NOMO-1 treated with DMSO at 0.1 percent for 48 hours (cell line): Measurements from ENCODE around the gene PFKFB4.
"Not testable (repeated sequence)": the region's sequence is repeated elsewhere in the genome, so short reads cannot be mapped to it uniquely, and the experiment has no call there.

Experiments used
- DNase-seq: peaks from one replicate; lab custom pipeline; 2025; ENCODE audit not compliant: unreplicated experiment; lab: John Stamatoyannopoulos, UW

PFKFB4 gene

DNA sequence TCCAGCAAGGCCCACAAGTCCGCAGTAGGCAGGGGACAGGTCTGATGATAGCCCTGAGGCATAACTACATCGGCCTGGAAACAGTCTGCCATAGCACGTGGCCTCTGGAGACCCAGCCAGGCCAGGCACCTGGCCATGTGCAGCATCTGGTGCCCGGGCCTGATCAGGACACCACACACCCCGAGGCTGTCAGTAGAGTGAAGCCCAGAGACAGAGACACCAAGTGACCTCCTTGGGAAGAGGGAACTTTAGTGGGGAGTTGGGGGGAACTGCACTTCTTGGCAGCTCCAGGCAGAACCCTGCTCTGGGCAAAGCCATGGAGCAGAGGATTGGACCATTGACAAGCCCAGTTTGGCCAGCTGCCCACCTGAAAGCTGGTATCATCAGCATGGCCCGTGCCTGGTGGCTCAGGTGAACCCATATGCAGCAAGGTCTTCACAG lies 53.9 kb downstream of the PFKFB4 start:
- no peak for DNase-seq

DNA sequence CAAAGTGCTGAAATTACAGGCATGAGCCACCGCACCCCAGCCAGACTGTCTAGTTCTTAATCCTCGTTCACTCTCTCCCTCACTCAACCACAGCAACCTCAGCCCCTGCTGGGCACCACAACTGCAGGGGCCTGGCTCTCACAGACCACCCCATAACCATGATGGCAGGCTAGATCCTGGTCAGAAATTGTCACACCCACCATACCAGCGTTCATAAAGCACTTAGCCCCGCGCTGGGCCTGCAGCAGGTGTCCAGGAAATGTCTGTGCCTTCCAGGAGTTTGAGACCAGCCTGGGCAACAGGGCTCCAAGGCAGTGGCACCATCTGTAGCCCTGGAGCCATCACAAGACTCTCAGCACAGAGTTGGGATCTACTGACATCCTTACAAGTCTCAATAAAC lies 54.5 kb downstream of the PFKFB4 start:
- DNase-seq = no peak

DNA sequence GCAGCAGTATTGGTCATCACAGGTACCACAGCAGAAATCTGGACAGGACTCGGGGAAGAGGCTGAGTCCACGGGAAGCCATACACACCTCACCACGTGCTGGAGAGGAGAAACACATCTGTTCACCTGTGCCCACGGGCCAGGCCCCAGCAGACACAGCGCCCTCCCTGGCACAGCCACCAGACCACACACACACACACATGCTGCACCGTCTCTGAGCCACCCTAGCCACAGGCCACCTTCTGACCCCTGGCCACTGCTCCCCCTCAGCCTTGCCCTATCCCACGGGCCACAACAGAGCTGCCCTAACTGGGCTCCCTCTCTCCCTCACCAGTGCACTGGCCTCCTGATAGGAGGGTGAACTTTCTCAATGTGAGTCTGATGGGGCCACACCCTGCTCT lies 55.4 kb downstream of the PFKFB4 start:
- DNase-seq = no peak

DNA sequence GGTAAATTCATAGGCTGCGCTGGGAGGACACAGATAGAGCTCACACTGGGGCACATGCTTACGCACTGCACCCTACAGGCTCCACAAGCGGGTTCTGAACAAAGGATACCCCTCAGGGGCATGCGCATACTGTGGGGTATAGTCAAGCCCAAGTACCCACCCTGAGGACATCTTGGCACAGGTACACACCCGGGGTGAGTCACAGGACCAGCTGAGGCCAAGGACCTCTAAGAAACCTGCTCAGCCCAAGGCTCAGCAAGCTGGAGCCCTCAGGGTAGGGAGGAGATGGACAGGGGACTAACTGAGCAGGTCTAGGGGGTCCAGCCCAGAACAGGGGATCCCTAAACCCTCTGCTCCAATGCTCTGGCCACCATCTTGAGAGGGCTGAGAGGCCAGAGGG lies 55.9 kb downstream of the PFKFB4 start:
- no peak for DNase-seq

DNA sequence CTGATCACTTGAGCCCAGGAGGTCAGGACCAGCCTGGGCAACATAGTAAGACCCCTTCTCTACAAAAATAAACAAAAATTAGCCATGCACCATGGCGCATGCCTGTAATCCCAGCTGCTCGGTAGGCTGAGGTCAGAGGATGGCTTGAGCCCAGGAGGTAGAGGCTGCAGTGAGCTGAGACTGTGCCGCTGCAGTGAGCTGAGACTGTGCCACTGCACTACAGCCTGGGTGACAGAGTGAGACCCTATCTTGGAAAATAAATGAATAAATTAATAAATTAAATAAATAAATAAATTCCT lies 63.5 kb downstream of the PFKFB4 start:
- no peak for DNase-seq

DNA sequence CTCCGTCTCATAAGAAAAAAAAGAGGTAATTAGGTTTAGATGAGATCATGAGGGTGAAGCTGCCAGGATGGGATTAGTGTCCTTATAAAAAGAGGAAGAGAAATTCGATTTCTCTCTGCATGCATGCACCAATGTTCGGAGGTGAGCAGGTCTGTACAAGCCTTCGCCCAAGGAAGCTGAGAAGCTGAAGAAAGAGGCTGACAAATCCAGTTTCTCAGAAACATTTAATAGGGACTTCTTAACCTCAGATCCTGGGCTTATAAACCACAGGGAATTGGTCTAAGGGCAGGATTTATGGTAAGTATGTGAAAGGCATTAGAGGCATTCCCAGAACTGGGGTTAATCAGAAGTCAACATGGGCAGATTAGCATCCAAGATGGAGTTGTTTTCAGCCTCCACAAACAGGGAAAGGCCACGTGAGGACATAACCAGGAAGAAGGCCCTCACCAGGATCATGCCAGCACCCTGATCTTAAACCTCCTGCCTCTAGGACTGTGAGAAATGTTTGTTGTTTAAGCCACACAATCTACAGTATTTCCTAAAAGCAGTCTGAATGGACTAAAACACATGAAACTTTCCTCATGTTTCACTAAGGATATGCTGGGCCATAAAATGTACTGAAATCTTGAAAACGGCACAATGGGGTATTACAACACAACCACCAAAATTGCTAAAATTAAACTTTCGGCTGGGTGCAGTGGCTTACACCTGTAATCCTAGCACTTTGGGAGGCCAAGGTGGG lies 64.0 kb downstream of the PFKFB4 start:
- DNase-seq = peak; percentile 96

DNA sequence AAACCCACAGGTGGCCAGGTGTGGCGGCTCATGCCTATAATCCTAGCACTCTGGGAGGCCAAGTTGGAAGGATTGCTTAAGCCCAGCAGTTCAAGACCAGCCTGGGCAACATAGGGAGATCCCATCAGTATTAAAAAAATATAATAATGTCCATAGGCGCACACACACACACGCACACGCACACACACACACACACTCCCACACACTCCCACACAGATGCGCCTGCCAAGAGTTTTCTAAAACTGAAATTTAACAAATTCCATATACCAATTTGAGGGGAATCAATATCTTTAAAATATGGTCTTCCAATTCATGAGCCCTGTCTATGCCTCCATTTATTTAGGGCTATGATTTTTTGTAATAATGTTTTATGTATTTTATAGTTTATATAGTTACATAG lies 69.7 kb downstream of the PFKFB4 start:
- no peak for DNase-seq

DNA sequence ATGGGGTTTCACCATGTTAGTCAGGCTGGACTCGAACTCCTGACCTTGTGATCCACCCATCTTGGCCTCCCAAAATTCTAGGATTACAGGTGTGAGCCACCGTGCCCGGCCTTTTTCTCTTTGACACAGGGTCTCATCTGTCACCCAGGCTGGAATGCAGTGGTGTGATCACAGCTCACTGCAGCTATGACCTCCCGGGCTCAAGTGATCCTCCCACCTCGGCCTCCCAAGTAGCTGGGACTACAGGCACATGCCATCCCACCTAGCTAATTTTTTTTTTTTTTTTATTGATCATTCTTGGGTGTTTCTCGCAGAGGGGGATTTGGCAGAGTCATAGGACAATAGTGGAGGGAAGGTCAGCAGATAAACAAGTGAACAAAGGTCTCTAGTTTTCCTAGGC lies 73.8 kb downstream of the PFKFB4 start:
- DNase-seq = not testable (repeated sequence)

DNA sequence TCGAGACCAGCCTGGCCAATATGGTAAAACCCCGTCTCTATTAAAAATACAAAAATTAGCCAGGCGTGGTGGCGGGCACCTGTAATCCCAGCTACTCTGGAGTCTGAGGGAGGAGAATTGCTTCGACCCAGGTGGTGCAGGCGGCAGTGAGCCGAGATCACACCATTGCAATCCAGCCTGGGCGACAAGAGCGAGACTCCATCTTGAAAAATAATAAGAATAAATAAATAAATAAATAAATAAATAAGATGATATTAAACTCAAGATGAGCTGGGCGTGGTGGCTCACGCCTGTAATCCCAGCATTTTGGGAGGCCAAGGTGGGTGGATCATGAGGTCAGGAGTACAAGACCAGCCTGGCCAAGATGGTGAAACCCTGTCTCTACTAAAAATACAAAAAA lies 75.7 kb downstream of the PFKFB4 start:
- not testable (repeated sequence) for DNase-seq

DNA sequence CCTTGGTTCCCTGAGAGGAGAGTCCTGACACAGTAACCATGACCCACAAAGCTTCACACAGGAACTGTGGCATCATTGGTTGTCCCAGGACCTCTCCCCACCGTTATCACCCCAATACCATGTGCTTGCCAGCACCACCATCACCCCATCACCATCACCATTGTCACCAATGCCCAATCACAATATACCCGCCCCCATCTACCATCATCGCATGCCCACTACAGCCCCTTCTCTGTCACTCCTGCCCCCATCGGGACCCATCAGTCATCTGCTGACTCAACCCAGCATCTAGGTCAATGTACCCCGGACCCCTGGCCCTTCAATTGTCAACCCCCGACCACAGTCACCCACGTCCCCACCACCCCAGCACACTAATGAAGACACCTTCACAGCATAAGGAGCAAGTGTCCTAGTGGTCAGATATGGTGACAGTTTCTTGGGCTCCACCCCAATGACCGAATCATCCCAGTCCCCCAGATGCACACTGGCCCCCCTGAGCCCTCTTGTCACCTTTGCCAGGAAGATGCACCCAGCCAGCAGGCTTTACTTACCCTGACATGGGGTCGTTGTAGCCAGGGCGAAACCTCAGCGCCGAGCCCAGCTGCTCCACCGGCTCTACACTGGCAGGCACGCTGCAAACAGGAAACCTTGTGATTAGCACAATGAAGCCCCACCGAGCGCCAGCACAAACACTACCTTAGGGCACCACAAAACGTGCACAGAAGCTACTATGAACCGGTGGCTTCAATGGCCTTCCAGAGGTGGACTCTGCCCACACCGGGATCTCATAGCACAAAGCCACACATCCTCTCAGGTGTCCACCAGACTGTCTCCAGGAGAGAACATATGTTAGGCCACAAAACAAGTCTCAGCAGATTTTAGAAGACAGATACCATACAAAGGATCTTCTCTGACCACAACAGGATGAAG lies 77.7 kb downstream of the PFKFB4 start:
- DNase-seq = peak; percentile 56

DNA sequence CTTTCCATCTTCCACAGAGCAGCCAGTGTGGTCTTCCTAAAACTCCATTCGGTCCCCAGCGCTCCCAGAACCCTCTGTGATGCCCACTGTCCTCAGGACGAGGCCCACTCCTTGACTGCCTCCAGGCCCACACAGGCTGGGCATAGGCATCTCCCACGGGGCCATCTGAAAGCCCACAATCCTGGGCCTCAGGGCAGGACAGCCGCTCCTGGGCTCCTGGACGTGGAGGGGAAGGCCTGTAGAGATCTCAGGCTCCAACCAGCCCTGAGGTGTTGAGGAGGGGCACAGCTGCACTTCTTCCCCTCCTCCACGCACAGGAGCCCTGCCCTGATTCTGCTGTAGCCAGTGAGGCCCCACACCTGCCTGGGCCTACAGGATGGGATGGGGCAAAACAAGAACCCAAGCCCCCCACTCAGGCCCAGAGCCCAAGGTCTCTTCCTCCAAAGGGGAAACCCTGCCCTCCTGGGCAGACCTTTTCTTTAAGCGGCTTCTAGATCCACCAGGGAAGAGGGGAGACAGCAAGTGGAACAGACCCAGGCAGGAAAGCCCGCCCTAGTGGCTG lies 78.6 kb downstream of the PFKFB4 start:
- DNase-seq = no peak

DNA sequence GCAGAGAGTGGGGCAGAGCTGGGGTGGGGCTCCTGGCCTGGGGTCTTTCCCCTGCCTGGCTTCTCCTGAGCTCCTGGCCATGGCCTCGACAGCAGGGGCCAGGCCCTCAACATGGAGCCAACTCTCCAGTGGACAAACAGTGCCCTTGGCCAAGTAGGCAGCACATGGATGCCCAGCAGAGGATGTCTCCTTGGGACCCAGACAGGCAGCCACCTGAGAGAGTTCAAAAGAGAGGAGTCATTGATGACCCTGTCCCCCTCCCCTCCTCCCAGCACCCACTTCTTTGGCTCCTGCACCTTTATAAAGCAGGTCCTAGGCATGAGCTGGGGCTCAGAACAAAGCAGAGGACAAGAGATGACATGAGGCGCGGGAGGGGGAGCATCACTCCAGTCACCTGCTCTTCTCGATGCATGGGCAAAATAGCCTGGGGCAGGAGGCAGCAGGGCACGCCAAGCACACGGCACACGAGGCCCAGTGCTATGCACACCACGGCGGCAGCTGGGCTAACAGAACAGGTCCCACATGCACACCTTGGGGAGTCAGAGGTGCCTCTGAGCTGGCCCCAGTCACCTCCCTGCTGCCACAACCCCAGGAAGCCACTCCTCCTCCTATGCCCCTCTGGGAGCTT lies 80.1 kb downstream of the PFKFB4 start:
- no peak for DNase-seq

DNA sequence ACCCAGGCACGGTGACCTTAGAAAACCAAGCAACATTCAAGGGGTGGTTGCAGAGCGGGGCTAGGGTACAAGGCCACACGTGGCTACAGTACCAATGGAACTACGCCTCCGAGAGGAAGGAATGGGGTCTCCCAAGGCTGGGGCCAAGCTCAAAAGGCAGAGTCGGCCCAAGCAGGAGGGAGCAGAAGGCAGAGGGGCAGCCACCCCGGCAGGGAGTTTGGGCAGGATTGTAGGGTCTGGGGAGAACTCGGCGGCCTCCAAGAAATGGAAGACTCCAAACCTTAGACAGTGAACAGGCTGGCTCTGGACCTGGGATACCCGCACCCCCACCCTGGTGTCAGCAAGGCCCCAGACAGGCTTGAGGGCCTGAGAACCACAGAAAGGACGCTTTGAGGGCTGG lies 81.4 kb downstream of the PFKFB4 start:
- no peak for DNase-seq

DNA sequence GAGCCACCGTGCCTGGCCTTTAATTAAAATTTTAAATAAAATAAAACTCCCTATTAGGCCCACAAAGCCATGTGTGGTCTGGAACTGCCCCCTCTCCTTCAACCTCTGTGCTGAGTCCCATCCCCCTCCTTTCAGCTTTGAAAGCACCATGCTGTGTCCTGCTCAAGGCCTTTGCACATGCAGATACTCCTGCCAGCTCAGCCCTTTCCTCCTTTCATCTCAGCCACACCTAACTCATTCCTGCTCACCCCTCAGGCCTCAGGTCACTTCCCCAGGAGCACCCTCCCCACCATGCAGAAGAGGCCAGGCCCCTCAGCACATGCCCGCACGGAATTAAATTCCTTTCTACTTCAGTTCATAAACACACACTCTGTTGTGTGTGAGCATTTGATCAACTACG lies 82.0 kb downstream of the PFKFB4 start:
- DNase-seq = no peak

DNA sequence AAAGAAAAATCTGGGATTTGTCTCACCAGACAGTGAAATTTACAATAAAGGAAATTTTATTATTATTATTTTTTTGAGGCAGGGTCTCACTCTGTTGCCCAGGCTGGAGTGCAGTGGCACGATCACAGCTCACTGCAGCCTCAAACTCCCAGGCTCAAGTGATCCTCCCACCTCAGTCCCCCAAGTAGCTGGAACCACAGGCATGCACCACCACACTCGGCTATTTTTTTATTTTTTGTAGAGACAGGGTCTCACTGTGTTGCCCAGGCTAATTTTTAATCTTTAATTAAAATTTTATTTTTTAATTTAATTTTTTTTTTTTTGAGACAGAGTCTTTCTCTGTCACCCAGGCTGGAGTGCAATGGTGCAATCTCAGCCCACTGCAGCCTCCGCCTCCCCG lies 82.6 kb downstream of the PFKFB4 start:
- not testable (repeated sequence) for DNase-seq

DNA sequence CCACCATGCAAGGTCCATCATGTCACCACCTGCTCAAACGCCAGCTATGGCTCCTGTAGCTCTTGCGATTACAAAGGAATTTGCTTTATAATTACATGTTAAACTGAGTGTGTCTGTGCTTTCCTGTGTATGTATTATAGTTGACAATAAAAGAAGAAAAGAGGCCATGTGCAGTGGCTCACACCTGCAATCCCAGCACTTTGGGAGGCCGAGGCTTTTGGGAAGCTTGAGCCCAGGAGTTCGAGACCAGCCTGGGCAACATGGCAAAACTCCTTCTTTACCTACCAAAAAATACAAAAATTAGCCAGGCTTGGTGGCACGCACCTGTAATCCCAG lies 83.0 kb downstream of the PFKFB4 start:
- no peak for DNase-seq

DNA sequence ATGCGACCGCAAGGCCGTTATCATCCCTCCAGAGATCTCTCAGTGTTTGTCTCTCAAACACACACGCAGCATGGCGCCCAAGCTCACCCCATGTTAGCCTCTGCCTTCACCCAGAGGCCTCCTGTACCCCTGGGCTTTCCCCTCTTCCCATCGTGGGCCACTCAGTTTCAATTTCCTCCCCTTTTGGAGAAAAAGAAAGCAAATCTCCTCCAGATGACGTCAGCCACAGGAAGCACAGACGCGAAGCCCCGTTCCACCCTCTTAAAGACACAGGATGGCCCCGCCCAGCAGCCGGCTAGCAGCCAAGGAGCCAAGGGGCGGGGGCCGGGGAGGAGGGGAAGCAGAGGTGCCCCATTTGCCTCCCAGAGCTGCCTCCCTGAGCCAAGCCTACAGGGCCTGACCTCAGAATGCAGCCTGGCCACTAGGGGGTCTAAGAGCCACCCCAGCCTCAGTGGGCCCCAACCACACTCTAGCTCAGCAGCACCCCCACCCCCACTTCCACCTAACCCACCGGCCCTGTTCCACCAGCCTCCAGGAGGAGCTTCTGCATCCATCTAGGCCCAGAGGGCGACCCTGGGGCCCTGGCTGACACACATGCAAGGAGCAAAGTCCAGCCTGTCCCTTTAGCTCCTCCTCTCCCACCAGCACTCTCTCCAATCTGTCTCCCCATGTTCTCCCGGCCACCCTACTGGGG lies 83.5 kb downstream of the PFKFB4 start:
- DNase-seq = peak; percentile 98

DNA sequence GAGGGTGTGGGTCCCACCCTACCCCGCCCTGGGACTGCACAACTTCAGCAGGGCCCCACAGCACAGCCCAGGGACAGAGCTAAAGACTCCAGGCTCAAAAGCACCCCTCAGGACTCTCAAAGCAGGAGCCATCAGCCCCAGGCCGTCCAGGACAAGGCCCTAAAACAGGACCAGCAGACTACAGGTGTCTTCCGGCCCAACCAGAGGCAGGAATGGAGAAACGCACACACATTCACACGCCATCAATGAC lies 84.0 kb downstream of the PFKFB4 start:
- no peak for DNase-seq

DNA sequence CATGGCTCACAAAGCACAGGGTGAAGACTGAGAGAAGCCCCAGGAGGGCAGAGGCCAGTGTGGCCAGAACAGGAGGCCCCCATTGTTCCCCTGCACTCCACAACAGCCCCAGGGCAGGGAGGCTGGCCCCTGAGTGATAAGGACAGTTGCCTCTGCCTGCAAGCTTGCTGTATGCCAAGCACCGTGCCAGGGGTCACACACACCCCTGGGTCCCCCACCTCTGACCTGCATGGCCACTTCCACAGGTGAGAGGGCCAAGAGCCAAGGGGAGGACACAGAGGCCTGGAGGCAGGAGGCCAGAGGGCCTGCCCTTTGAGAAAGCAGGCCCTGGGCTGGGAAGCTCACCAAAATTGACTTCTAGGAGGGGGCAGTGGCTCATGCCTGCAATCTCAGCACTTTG lies 86.3 kb downstream of the PFKFB4 start:
- DNase-seq = no peak

DNA sequence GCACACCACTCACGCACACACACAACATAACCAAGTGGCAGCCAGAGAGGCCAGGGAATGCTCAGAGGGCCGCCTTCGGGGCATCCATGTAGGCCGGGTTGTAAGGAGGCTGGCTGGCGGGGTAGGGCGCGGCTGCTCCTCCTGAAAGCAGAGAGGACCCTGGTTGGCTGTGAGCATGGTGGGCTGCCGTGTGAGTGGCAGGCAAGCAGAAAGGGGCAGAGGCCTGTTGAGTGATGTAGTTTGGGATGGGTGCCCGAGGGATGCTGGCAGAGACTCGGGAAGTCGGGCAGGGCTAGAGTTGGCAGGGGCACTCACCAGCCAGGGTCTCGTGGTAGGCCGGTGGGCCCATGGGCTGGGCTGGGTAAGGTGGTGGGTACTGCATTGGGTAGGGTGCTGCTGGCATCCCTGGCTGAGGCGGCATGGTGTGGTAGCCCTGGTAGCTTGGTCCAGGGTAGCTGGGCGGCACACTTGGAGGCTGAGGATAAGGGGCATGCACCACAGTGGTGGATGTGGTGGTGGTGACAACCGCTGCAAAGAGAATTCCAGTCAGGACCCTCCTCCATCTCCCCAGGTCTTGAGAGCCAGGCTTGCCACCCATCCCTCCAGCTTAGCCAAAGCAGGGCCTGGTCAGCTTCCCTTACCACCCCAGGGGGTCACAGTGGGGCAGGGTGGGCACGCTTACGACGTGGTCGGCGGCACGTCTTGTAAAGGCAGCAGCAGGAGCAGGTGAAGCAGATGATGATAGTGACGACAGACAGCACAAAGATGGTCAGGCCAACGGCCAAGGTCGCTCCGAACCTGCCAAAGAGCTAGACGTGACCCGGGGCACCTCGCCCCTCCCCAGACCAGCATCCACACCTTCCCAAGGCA lies 87.3 kb downstream of the PFKFB4 start:
- no peak for DNase-seq

DNA sequence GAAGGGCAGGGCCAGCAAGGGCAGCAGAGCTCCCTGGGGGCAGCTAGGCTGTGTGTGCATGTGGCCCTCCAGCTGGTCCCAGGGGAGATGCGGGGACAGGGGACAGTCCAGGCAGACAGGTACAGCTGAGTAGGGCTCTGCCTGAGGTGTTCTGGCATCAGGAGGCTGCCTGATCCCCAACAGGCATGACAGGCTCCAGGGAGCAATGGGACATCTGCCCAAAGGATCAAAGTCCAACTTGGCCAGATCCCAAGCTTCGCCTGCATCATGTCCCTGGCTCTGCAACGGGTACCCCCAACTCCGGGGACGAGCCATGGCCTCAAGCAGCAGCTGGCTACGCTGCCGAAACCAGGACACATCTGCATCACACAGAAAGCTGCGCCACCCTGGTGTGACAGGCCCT lies 88.3 kb downstream of the PFKFB4 start:
- DNase-seq = no peak
